ENCODE results near the gene PDE6D. TPM values are rescaled to one million over a fixed set of nuclear protein-coding genes. Genes with fewer than 3 reads are reported as not detected.

Gene PDE6D
- total and polyA plus RNA-seq, 2 of the 13 experiments (the other 11 are each of a cell fraction or from before 2014, with no cell fraction given), result 14.1 to 23.2 TPM

DNA sequence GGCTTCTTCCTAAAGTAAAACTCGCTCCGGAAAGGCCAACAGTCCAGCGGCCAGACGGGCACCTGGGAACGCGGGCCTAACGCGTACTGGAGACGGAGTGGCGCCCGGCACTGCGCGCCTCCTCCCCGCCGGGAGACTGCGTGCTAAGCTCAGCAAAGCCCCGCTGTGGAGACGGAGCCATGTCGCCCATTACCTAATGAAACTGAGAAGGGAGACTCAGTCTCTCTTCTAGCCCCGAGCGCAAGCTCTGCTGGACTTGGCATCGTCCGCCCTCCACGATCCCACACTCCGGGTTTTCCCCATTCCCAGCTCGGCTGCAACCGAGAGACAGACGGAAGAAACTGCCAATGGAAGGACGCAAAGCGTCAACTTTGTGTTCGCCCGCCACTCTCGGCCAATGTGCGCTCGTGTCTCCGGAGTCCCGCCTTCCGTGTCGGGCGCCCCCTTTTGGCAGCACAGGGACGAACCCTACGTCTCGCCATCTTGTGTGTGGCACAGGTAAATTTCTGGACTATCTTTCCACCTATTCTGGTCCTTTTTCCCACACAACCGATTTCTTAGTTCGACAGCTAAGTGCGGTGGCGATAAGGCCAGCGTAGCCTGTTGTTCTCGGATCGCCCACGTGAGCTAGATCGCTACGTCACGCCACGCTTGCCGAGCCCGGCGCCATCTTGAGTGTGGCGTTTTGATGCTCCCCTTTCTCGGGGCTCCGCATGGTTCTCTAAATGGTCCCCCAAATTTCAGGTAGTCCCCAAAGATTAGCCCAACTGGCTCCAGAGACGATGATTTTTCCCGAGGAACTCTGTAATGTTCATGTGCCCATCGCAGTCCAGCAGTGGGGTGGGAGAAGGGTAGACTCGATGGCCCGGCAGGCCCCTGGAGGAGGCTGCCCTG lies 74.1 kb downstream of the PDE6D start (continued):
- no peak for TF ChIP-seq ZNF263 (CRISPR knock-in tag; IDR thresholded peaks at IDR 0.05)
- peak; percentile 68; the same call in 1 of the 2 replicates for TF ChIP-seq IRX3 (CRISPR knock-in tag; IDR thresholded peaks at IDR 0.05; ENCODE audit: borderline replicate concordance, low read depth)
- TF ChIP-seq, protein P1, sequence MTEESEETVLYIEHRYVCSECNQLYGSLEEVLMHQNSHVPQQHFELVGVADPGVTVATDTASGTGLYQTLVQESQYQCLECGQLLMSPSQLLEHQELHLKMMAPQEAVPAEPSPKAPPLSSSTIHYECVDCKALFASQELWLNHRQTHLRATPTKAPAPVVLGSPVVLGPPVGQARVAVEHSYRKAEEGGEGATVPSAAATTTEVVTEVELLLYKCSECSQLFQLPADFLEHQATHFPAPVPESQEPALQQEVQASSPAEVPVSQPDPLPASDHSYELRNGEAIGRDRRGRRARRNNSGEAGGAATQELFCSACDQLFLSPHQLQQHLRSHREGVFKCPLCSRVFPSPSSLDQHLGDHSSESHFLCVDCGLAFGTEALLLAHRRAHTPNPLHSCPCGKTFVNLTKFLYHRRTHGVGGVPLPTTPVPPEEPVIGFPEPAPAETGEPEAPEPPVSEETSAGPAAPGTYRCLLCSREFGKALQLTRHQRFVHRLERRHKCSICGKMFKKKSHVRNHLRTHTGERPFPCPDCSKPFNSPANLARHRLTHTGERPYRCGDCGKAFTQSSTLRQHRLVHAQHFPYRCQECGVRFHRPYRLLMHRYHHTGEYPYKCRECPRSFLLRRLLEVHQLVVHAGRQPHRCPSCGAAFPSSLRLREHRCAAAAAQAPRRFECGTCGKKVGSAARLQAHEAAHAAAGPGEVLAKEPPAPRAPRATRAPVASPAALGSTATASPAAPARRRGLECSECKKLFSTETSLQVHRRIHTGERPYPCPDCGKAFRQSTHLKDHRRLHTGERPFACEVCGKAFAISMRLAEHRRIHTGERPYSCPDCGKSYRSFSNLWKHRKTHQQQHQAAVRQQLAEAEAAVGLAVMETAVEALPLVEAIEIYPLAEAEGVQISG (CRISPR knock-in tag; IDR thresholded peaks at IDR 0.05), result peak; percentile 92
- TF ChIP-seq ZNF160 (CRISPR knock-in tag; IDR thresholded peaks at IDR 0.05), result no peak
- TF ChIP-seq TCF7 (IDR thresholded peaks at IDR 0.05; ENCODE audit: low read depth), result no peak
- TF ChIP-seq SYNCRIP (IDR thresholded peaks at IDR 0.05; ENCODE audit: insufficient read depth, low read depth, low read length), result no peak

DNA sequence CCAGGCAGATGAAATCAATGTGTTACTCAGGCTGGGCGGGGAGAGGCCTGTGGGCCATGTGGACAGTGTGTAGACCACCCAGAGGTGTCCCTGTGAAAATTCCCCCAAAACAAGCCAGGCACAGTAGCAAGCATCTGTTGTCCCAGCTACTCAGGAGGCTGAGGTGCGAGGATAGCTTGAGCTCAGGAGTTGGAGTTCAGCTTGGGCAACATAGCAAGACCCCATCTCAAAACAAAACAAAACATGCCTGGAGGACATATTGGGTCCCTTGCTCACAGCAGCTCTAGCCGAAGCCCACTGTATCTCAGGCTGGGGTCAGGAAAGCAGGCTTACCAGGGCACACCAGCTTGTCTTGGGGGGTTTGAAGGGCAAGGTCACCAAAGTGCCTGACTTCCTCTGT lies 77.1 kb downstream of the PDE6D start:
- Histone ChIP-seq H3K4me3 (replicated peaks in 1 of 3; ENCODE audit: insufficient read depth in 1 of 3, low read depth in 2 of 3, low read length in 3 of 3) (no peak overlapping the region), H4K20me1 (ENCODE audit: insufficient read depth, low read length) (no peaks in the 10 kb centered on the region), H3K27ac (ENCODE audit: extremely low read length, insufficient read depth, low read length) (no peak overlapping the region), H3K4me2 (ENCODE audit: low read depth, low read length) (no peak overlapping the region), H3K4me1 (ENCODE audit: insufficient read depth, low read length) (peaks cover 54% of the 10 kb centered on the region), H3K36me3 (replicated peaks in 1 of 2; ENCODE audit: control insufficient read depth in 1 of 2, insufficient read depth in 2 of 2, low read length in 2 of 2) (no peaks in the 10 kb centered on the region), H3K9me3 (ENCODE audit: low read length) (no peaks in the 10 kb centered on the region), H3K79me2 (ENCODE audit: insufficient read depth, low read length) (peaks cover 9% of the 10 kb centered on the region), H3K27me3 (ENCODE audit: control insufficient read depth in 1 of 2, insufficient read depth in 2 of 2, low read length in 2 of 2) (no peaks in the 10 kb centered on the region), H2AFZ (ENCODE audit: low read length) (no peak overlapping the region), H3K9ac (ENCODE audit: insufficient read depth, low read depth, low read length) (no peak overlapping the region)
- WGBS (ENCODE audit: low lambda C conversion rate), result 79% methylated on average over 3 of the region's 3 CpGs
- in situ Hi-C loops (cut with HindIII; ENCODE audit: extremely low pct_ligation_motif_present, low pct_unique_long_range_greater_than_20kb), result no loop called here
- TF ChIP-seq, protein P2, sequence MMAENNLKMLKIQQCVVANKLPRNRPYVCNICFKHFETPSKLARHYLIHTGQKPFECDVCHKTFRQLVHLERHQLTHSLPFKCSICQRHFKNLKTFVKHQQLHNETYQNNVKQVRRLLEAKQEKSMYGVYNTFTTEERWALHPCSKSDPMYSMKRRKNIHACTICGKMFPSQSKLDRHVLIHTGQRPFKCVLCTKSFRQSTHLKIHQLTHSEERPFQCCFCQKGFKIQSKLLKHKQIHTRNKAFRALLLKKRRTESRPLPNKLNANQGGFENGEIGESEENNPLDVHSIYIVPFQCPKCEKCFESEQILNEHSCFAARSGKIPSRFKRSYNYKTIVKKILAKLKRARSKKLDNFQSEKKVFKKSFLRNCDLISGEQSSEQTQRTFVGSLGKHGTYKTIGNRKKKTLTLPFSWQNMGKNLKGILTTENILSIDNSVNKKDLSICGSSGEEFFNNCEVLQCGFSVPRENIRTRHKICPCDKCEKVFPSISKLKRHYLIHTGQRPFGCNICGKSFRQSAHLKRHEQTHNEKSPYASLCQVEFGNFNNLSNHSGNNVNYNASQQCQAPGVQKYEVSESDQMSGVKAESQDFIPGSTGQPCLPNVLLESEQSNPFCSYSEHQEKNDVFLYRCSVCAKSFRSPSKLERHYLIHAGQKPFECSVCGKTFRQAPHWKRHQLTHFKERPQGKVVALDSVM (CRISPR knock-in tag; IDR thresholded peaks at IDR 0.05), result 0 out of 2 replicates have a peak, but pooled peaks have one; percentile 45
- peak; percentile 96 for TF ChIP-seq ZNF121 (CRISPR knock-in tag; IDR thresholded peaks at IDR 0.05)
- no peak for TF ChIP-seq MIER2 (CRISPR knock-in tag; IDR thresholded peaks at IDR 0.05)
- POLR2A ChIA-PET, result interaction anchor here (0.9 to 6.5 kb wide), 4 partner anchors 10 to 27 kb away, joined by 3 to 52 read pairs (median 24); no protein-coding TSS in a partner anchor
- no peak for ATAC-seq
- no TSS peak for BruUV-seq (replicated peaks)
- no peak for DNase-seq (ENCODE audit: low spot score)
- no peak for FAIRE-seq
- intact Hi-C loops (cut with micrococcal nuclease; ENCODE audit: unreplicated experiment), result loop anchor here (10.0 kb wide), 1 partner anchor 659 kb away; no protein-coding TSS in a partner anchor
- CTCF ChIA-PET (ENCODE audit: low intra/inter-chr PET ratio, low total read pairs), result no interaction called here
